Left ventricle myocardium inferior (tissue), 1 donor: Measurements from ENCODE around the gene MAP3K5. TPM values are rescaled to one million over a fixed set of nuclear protein-coding genes. Genes with fewer than 3 reads are reported as not detected.

Experiments
- DNase-seq: peaks from one replicate; pipeline ENCODE4 v3.0.0-alpha.2; 2020
- H3K27ac ChIP-seq: fragments of 200-600 bp; replicated peaks from 2 replicates; pipeline ENCODE4 v1.8.0; 2021
- H3K27me3 ChIP-seq: fragments of 200-600 bp; 2 replicates; pipeline ENCODE4 v1.8.0; 2021; ENCODE audit warnings: low read depth
- H3K36me3 ChIP-seq: fragments of 200-600 bp; 2 replicates; pipeline ENCODE4 v1.8.0; 2021
- H3K4me1 ChIP-seq: fragments of 200-600 bp; 2 replicates; pipeline ENCODE4 v1.8.0; 2021
- H3K4me3 ChIP-seq: fragments of 200-600 bp; 2 replicates; pipeline ENCODE4 v1.8.0; 2021; ENCODE audit warnings: mild to moderate bottlenecking, moderate library complexity
- H3K9me3 ChIP-seq: fragments of 200-600 bp; replicated peaks from 2 replicates; pipeline ENCODE4 v1.8.0; 2021
- intact Hi-C: fragments of 100-400 bp; cut with micrococcal nuclease; formaldehyde crosslinking; loops from one replicate; pipeline ENCODE4 v1.11.0; 2022
- total RNA-seq: library from RNA; stranded (reverse); fragmentation: NEBNext Ultra II Directional; extraction: Animal tissue kit (Norgen Biotek cat#: 25700); gene quantifications from one replicate; pipeline ENCODE4 v1.2.1, GENCODE V29; 2021
- TF ChIP-seq, protein P1 (sequence below): fragments of 200-600 bp; IDR thresholded peaks from 2 replicates; pipeline ENCODE4 v1.8.0; 2021; ENCODE audit warnings: antibody characterized with exemption, mild to moderate bottlenecking, borderline replicate concordance
- donor health status: DM: no; HTN: yes; CAD: no; lungs with severe emphysema.

Gene MAP3K5
- total RNA-seq, 1 donor from 2014 or later: 44.1 TPM

DNA sequence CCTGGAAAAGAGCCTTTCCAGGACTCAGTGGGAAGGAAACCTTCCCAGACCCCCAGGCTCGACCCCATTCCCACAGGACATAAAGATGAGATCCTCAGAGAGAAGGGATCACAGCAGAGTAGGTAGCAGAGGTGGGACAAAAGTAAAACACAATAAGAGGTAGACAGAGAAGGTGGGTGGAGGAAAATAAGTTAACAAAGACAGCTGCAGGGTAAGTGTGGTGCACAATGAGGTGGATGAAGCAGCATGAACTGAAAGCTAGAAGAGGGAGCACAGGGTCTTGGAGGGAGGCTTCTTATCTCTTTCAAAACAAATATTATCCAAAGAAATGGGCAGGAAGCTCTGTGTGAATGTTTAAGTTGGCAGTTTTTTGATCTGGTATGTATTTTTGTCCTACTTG is 228.1 kb downstream of the MAP3K5 start:
- Histone ChIP-seq H3K9me3 (no peaks in the 10 kb centered on the region), H3K27me3 (no peaks in the 10 kb centered on the region), H3K36me3 (peaks cover 21% of the 10 kb centered on the region), H3K4me3 (no peak overlapping the region), H3K4me1 (no peaks in the 10 kb centered on the region), H3K27ac (no peak overlapping the region)
- TF ChIP-seq, protein P1, sequence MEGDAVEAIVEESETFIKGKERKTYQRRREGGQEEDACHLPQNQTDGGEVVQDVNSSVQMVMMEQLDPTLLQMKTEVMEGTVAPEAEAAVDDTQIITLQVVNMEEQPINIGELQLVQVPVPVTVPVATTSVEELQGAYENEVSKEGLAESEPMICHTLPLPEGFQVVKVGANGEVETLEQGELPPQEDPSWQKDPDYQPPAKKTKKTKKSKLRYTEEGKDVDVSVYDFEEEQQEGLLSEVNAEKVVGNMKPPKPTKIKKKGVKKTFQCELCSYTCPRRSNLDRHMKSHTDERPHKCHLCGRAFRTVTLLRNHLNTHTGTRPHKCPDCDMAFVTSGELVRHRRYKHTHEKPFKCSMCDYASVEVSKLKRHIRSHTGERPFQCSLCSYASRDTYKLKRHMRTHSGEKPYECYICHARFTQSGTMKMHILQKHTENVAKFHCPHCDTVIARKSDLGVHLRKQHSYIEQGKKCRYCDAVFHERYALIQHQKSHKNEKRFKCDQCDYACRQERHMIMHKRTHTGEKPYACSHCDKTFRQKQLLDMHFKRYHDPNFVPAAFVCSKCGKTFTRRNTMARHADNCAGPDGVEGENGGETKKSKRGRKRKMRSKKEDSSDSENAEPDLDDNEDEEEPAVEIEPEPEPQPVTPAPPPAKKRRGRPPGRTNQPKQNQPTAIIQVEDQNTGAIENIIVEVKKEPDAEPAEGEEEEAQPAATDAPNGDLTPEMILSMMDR: no peak
- intact Hi-C loops: no loop called here
- DNase-seq: no peak

DNA sequence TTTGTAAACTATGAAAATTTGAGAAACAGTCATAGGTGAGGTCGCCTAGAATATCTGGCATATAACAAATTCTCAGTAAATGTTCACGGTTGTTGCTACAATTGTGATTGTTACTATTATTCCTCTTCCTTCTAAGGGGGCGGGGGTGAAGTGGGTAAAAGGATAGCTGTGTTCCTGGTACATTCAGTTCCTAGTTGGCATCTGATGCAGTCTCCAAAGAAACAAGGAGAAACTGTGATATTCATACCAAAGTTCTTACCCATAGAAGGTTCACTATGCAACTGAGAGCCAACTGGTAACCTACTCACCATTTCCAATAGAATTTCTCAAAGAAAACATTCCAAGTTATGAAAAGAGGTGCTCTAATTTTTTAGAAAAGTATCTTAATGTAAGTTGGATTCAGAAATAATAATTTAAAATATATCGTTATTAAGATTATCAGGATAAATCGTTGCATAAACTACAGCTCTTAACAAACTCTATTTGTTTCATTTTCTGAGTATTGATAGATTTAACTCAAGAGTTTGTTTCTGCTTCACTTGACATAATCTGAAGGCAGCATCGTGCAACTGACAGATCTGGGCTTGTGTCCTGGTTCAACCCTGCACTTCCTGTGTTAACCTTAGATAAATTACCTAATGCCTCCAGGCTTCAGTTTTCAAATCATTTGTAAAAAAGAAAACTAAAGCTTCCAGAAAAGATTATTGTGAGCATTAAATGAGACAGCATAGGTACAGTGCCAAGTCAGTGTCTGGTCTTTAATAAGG is 228.7 kb downstream of the MAP3K5 start:
- H3K36me3 ChIP-seq: peaks cover 27% of the 10 kb centered on the region
- no peaks in the 10 kb centered on the region for H3K9me3 ChIP-seq
- no peak for DNase-seq
- no peaks in the 10 kb centered on the region for H3K27me3 ChIP-seq
- H3K27ac ChIP-seq: no peak overlapping the region
- TF ChIP-seq, protein P1: no peak
- intact Hi-C loops: no loop called here
- no peak overlapping the region for H3K4me3 ChIP-seq
- no peaks in the 10 kb centered on the region for H3K4me1 ChIP-seq

DNA sequence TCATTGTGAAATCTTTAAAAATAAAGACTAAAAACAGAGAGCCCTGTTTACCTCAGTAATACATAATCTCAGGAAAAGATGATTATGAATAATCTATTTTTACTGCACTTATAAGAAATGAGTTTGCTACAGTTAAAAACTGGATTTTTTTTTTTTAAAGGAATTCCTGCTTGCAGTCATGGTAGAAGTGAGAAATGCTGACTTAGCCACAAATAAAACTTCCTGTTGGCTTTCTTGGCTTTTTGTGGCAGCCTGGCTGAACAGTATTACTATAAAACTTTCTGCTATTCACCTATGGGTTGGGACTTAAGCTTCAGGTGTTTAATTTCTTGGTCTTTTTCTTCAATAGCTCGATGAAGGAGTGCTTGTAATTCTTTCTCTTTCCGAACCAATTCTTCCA is 230.1 kb downstream of the MAP3K5 start:
- TF ChIP-seq, protein P1: no peak
- H3K4me3 ChIP-seq: no peak overlapping the region
- no peak for DNase-seq
- intact Hi-C loops: no loop called here
- H3K4me1 ChIP-seq: no peaks in the 10 kb centered on the region
- H3K27me3 ChIP-seq: no peaks in the 10 kb centered on the region
- H3K9me3 ChIP-seq: no peaks in the 10 kb centered on the region
- H3K36me3 ChIP-seq: peaks cover 39% of the 10 kb centered on the region
- H3K27ac ChIP-seq: no peak overlapping the region

DNA sequence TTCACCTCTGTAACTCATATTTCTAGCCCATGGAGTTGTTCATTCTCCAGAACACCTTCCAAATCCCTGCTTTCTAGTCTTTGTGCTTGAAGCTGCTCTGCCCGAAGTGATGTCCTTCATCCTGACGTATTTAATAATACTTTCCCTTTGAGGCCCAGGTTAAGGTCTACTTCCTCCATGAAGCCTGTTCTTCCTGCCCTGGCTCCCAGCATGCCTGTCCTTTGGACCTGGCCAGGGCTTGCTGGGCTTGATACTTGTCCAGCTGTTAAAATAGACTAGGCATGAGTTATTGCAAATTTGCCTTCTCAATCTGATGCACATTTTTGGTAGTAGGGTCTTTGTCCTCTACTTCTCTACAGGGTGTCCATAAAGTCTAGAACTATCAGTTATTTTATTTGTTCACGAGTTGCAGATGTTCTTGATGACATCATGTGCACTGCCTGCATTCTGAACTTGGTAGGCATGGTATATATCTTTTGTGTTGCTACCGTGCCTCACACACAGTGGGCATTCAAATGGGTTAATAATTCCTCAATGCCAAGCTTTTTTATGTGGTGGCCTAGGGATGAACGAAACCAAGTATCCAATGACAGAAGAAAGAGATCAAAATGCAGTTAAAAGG is 239.0 kb downstream of the MAP3K5 start:
- Histone ChIP-seq H3K4me3 (no peak overlapping the region), H3K9me3 (no peaks in the 10 kb centered on the region), H3K27ac (no peak overlapping the region), H3K27me3 (peaks cover 39% of the 10 kb centered on the region), H3K4me1 (peaks cover 21% of the 10 kb centered on the region), H3K36me3 (peaks cover 22% of the 10 kb centered on the region)
- DNase-seq: no peak
- TF ChIP-seq, protein P1: no peak
- intact Hi-C loops: no loop called here

DNA sequence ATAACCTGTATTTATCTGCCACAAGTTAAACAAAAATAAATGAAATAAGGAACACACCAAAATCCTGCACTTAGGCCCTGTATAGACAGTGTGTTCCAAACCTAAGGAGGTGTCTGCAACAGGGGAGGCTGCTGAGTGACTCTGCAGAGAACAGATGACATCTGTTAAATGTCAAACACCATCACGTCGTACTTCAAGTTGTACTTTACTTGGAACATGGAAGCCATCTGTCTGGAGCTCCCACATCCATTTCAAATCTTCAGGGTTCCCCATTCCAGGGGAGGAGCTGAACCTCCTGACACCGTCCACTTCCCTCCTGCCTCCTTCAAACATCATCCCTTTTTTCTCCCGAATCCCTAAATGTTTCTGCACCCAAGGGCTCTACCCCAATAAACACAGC is 240.2 kb downstream of the MAP3K5 start:
- TF ChIP-seq, protein P1: no peak
- peaks cover 21% of the 10 kb centered on the region for H3K4me1 ChIP-seq
- H3K27ac ChIP-seq: no peak overlapping the region
- H3K9me3 ChIP-seq: no peaks in the 10 kb centered on the region
- no peak for DNase-seq
- peaks cover 39% of the 10 kb centered on the region for H3K27me3 ChIP-seq
- H3K36me3 ChIP-seq: peaks cover 13% of the 10 kb centered on the region
- no peak overlapping the region for H3K4me3 ChIP-seq
- intact Hi-C loops: no loop called here
